GM12891 (cell line): ENCODE data around the gene DTHD1.

Source experiments
- POLR2A ChIP-seq: IDR thresholded peaks from 2 replicates; pipeline ENCODE4 v1.6.1; 2011; ENCODE audit warnings: low read depth, low read length, control low read depth
- POLR2AphosphoS5 ChIP-seq: IDR thresholded peaks from 2 replicates; pipeline ENCODE4 v1.6.1; 2011; ENCODE audit warnings: low read depth, low read length, control low read depth

DNA sequence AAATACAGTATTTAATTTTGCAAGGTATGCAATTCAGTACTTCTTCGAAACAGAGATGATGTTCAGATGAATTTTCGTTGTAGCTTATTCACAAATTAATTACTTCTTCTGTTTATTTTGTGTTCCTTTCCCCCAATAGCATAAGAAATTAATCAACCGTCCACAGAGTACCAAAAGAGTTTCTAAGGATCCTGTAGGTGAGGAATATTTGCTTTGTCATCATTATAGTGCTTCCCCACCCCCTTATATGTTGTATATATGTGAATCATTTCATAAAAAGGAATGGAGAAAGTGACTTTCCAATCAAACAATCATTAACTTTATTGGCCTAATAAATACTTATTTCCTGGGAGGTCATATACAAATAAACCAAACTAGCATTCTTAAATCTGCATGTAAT, 57.6 kb downstream of the DTHD1 start:
- no peak for TF ChIP-seq POLR2AphosphoS5
- TF ChIP-seq POLR2A: no peak
